Measurements from ENCODE around the gene LLCFC1. TPM values are rescaled to one million over a fixed set of nuclear protein-coding genes. Genes with fewer than 3 reads are reported as not detected.

Gene LLCFC1
- total RNA-seq, 1 donor from 2014 or later, result not detected

DNA sequence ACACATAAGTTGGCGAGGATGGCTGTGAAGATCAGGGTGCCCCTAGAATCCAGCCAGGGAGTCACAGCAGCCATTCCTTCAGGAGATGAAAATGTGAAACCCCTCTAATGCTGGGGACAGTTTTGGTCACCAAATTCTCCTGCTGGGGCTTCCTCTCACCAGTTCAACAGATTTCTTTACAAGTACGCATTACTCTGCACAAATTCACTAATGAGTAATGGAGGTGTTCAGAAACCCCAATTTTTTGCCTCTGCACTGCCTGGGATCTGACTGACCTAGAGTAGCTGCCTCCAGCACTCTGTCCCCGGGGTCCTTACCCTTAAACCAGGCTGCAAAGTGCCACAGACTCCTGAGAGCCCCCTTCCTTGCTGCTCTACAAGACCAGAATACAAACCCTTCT, 21.8 kb upstream of the LLCFC1 start:
- no peak overlapping the region for H3K4me3 ChIP-seq (ENCODE audit: low read depth, low read length)
- no peak for DNase-seq (ENCODE audit: low read depth)
- TF ChIP-seq, protein P1, sequence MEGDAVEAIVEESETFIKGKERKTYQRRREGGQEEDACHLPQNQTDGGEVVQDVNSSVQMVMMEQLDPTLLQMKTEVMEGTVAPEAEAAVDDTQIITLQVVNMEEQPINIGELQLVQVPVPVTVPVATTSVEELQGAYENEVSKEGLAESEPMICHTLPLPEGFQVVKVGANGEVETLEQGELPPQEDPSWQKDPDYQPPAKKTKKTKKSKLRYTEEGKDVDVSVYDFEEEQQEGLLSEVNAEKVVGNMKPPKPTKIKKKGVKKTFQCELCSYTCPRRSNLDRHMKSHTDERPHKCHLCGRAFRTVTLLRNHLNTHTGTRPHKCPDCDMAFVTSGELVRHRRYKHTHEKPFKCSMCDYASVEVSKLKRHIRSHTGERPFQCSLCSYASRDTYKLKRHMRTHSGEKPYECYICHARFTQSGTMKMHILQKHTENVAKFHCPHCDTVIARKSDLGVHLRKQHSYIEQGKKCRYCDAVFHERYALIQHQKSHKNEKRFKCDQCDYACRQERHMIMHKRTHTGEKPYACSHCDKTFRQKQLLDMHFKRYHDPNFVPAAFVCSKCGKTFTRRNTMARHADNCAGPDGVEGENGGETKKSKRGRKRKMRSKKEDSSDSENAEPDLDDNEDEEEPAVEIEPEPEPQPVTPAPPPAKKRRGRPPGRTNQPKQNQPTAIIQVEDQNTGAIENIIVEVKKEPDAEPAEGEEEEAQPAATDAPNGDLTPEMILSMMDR (conservative IDR thresholded peaks at IDR 0.05; ENCODE audit: low read depth, low read length), result no peak

DNA sequence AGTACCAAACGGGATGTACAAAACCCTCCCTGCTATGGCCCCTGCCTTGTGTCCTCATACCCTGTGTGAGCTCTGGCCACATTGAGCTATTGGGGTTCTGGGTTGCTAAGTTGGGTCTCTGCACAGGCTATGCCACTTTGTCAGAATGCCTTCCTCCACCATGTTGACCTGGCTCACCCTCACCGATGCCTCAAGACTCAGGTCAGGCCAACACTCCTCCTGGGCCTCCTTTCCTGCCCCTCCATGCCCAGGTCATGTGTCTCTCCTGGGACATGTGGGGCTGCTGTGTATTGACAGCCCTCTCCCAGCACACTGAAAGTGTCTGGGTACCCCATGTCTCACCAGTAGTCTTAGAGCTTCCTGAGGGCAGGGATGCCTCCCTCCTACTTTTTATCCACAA, 20.4 kb upstream of the LLCFC1 start:
- TF ChIP-seq, protein P1 (conservative IDR thresholded peaks at IDR 0.05; ENCODE audit: low read depth, low read length), result no peak
- no peak overlapping the region for H3K4me3 ChIP-seq (ENCODE audit: low read depth, low read length)
- DNase-seq (ENCODE audit: low read depth), result no peak

DNA sequence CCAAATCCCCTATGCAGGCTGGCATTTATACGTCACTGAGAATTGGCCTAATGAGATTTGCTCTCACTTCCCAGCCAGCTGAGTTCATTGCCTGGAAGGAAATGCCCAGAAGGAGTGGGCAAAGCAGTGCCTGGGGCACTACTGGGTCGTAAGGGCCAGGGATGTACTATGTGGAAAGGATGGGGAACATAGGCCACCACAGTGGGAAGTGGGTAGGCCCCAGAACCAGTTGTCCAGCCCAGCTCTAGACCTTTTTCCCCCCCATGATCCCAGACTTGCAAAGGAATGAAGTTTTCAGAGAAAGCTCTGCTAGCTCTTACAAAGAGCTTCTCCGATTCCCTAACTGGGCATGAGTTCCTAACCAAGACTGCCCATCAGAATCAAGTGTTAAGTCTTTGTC, 19.6 kb upstream of the LLCFC1 start:
- no peak overlapping the region for H3K4me3 ChIP-seq (ENCODE audit: low read depth, low read length)
- TF ChIP-seq, protein P1 (conservative IDR thresholded peaks at IDR 0.05; ENCODE audit: low read depth, low read length), result no peak
- DNase-seq (ENCODE audit: low read depth), result no peak

DNA sequence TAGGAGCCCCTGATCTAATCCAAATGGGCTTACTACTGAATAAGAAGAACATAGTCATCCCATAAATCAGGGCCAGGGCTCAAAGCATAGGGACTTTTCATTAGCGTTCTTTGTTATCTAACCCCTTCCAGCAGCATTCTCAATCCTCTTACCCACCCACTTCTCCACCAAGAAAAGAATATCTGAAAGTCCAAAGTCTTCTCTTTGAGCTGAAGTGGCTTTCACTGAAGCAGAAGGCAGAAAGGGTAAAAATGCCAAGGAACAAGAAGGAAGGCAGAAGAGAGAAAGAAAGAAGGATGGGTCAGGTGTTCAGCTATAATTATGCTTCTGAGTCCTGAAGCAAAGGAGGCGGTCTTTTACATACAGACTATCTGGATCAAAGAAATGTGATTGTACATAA, 15.9 kb upstream of the LLCFC1 start:
- DNase-seq (ENCODE audit: low read depth), result no peak

DNA sequence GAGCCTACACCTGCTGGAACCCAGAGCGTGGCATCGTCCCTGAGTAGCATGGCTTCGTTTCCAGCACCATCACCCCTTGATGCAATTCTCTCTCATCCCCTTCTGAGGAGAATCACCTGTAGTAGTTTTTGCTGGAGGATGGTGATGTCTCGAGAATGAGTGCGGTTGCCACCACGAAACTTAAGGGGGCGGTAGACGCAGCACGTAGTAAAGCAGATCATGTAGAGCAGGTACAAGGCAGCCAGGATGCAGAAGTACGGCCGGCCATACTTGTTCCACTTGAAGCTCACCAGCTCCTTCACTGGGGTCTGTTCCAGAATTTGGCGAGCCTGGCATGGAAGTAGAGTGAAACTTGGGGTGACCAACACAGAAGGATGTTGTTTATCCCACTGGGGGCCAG, 13.9 kb upstream of the LLCFC1 start:
- DNase-seq (ENCODE audit: low read depth), result no peak
- TF ChIP-seq, protein P1 (conservative IDR thresholded peaks at IDR 0.05; ENCODE audit: low read depth, low read length), result no peak
- H3K4me3 ChIP-seq (ENCODE audit: low read depth, low read length), result no peak overlapping the region

More for the DNA sequence above, 15.9 kb upstream of the LLCFC1 start:
- H3K4me3 ChIP-seq (ENCODE audit: low read depth, low read length), result no peak overlapping the region
- TF ChIP-seq, protein P1 (conservative IDR thresholded peaks at IDR 0.05; ENCODE audit: low read depth, low read length), result no peak

DNA sequence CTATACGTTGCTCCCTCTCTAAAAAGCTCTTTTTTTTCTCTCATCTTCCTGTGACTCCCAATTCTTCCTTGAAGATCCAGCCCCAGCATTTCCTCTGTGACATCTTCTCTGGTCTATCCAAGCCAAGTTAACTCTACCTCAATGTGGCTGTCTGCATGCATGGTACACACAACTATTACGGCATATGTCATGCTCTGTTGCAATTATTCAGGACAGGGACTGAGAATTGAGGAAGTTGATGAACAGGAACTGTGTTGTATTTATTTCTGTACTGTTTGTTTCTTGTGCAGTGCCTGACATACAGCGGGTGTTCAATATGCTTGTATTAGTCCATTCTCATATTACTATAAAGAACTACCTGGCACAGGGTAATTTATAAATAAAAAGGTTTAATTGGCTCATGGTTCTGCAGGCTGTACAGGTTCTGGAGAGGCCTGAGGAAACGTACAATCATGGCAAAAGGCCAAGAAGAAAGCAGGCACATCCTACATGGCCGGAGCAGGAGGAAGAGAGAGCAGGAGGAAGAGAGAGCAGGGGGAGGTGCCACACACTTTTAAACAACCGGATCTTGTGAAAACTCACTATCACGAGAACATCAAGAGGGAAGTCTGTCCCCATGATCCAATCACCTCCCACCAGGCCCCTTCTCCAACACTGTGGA, 12.1 kb upstream of the LLCFC1 start:
- DNase-seq (ENCODE audit: low read depth), result no peak
- TF ChIP-seq, protein P1 (conservative IDR thresholded peaks at IDR 0.05; ENCODE audit: low read depth, low read length), result no peak

DNA sequence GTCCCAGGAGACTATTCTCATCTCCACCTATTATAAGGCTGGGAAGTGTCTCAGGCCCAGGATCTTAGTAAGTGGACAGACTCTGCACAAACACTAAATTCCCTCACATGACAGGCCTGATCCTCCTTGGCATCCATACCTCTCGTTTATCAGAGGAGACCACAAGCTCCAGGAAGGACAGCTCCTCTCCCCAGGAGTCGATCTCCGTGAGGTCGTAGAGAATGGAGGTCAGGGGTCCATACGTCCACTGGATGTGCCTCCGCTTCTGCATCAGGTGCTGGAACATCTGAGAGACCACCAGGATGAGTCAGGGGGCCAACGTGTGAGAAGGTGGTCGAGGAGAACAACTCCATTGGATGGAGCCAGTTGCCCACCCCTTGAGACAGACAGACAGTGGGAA, 11.3 kb upstream of the LLCFC1 start:
- TF ChIP-seq, protein P1 (conservative IDR thresholded peaks at IDR 0.05; ENCODE audit: low read depth, low read length), result no peak
- no peak overlapping the region for H3K4me3 ChIP-seq (ENCODE audit: low read depth, low read length)
- DNase-seq (ENCODE audit: low read depth), result no peak

More for the DNA sequence above, 12.1 kb upstream of the LLCFC1 start:
- H3K4me3 ChIP-seq (ENCODE audit: low read depth, low read length), result no peak overlapping the region

Measured in epithelial cell of proximal tubule (primary cell).